Ovary (tissue), 10 donors: ENCODE measurements around the gene RWDD4. TPM values are rescaled to one million over a fixed set of nuclear protein-coding genes. Genes with fewer than 3 reads are reported as not detected.

ENCODE experiments used
- DNase-seq, 5 donors: peaks; one replicate each; pipeline ENCODE4 v3.0.0-alpha.2; 2019 to 2020
- H3K27ac ChIP-seq, 2 donors: fragments of 200-600 bp; one replicate each; pipeline versions ENCODE4 v1.5.1 to v1.8.0; 2019 to 2022
- H3K27me3 ChIP-seq: fragments of 200-600 bp; one replicate; pipeline ENCODE4 v1.8.0; 2022
- H3K36me3 ChIP-seq: fragments of 200-600 bp; sonication (generic); one replicate; pipeline ENCODE4 v1.5.1; 2019
- H3K4me1 ChIP-seq: one replicate; pipeline ENCODE4 v1.8.1; 2013; ENCODE audit warnings: mild to moderate bottlenecking, moderate library complexity; ENCODE audit not compliant: insufficient read depth
- H3K4me3 ChIP-seq: fragments of 200-600 bp; sonication (generic); one replicate; pipeline ENCODE4 v1.5.1; 2017
- H3K9me3 ChIP-seq, 2 donors: fragments of 200-600 bp in 1 of 2; sonication (generic) in 1 of 2; one replicate each; pipeline versions ENCODE4 v1.5.1 to v1.8.1; 2013 to 2019; ENCODE audit warnings: mild to moderate bottlenecking in 1 of 2, moderate library complexity in 1 of 2
- EP300 ChIP-seq: sonication (generic); formaldehyde crosslinking; IDR thresholded peaks from one replicate; pipeline ENCODE4 v1.6.1; 2017; ENCODE audit warnings: antibody characterized with exemption
- POLR2A ChIP-seq: fragments of 450-650 bp; IDR thresholded peaks from one replicate; pipeline ENCODE4 v1.6.1; 2017; ENCODE audit warnings: antibody characterized with exemption, mild to moderate bottlenecking, moderate library complexity
- WGBS, 3 donors: extraction: QIAGEN DNeasy Blood & Tissue Kit in 1 of 3; methylation state at CpG; one replicate each; pipeline versions ENCODE4 v1.1.5 to v1.1.7; 2013 to 2017; 5-methylcytosine and 5-hydroxymethylcytosine counted together
- intact Hi-C, 4 donors: fragments of 100-400 bp; cut with DNase I; formaldehyde crosslinking; loops; one replicate each; pipeline versions ENCODE4 v1.11.0 to v1.15.1; 2022 to 2023
- long read RNA-seq, 3 donors: library from polyadenylated mRNA in 2 of 3; unstranded in 2 of 3; transcript quantifications; one replicate each; pipeline ENCODE4 v2.0.0 and lab custom pipeline, GENCODE V29; 2021 to 2026
- polyA plus RNA-seq, 2 donors: library from polyadenylated mRNA; stranded (reverse); fragments of 200-250 nt in 1 of 2; fragments of 350-450 nt in 1 of 2; fragmentation: Illumina TruSeq in 1 of 2; extraction: RNeasy Lipid Tissue Mini Kit (QIAGEN cat#74804) in 1 of 2; gene quantifications; one replicate each; pipeline ENCODE4 v1.2.3, GENCODE V29; 2013 to 2014
- total RNA-seq, 7 donors: library from RNA; depleted of rRNA in 2 of 7; stranded (reverse); fragments of >200 nt in 2 of 7; fragmentation: NEBNext Ultra II Directional in 3 of 7; extraction: Animal tissue kit (Norgen Biotek cat#: 25700) in 3 of 7; gene quantifications; one replicate each; pipeline versions ENCODE4 v1.1.0 to v1.2.4, GENCODE V29; 2016 to 2023
- TF ChIP-seq, protein P1 (sequence below), 3 donors: fragments of 450-650 bp in 2 of 3; fragments of 200-600 bp in 1 of 3; IDR thresholded peaks; one replicate each; pipeline versions ENCODE4 v1.5.1 to v1.8.0; 2016 to 2022; ENCODE audit warnings: antibody characterized with exemption in 3 of 3, mild to moderate bottlenecking in 1 of 3
- donor health status: DM: no; HTN: no; CAD: no; lungs with moderate emphysema.
- donor health status: DM: no; HTN: no; CAD: no.
- donor health status: Bipolar disorder and iron deficiency.
- donor health status: DM: yes; HTN: yes; CAD: no.
- donor health status: DM: no; HTN: no; CAD: no.
- donor health status: DM: yes; HTN: yes; CAD: no.

Gene RWDD4
- 10 to 100 TPM; 29.0 to 63.5 (median 37.8) TPM for total RNA-seq
- polyA plus RNA-seq = 10 to 100 TPM; 30.5 to 40.3 TPM
- long read RNA-seq, donor 1, transcript RWDD4-202 (7 exons, 2,590 nt) = major isoform, 65 of 107 reads
- long read RNA-seq, donor 1, partial matches to known transcripts = 12 of 107 reads
- long read RNA-seq, donor 1, other reads (novel, unspliced or antisense) = 30 of 107 reads
- long read RNA-seq, donor 2, transcript RWDD4-202 (7 exons, 2,590 nt) = major isoform, 17 of 17 reads
- long read RNA-seq, donor 2, partial matches to known transcripts = 0 of 17 reads
- long read RNA-seq, donor 2, other reads (novel, unspliced or antisense) = 0 of 17 reads
- long read RNA-seq, donor 3, transcript RWDD4-202 (7 exons, 2,590 nt) = major isoform, 68 of 107 reads
- long read RNA-seq, donor 3, partial matches to known transcripts = 1 of 107 reads
- long read RNA-seq, donor 3, other reads (novel, unspliced or antisense) = 38 of 107 reads

DNA sequence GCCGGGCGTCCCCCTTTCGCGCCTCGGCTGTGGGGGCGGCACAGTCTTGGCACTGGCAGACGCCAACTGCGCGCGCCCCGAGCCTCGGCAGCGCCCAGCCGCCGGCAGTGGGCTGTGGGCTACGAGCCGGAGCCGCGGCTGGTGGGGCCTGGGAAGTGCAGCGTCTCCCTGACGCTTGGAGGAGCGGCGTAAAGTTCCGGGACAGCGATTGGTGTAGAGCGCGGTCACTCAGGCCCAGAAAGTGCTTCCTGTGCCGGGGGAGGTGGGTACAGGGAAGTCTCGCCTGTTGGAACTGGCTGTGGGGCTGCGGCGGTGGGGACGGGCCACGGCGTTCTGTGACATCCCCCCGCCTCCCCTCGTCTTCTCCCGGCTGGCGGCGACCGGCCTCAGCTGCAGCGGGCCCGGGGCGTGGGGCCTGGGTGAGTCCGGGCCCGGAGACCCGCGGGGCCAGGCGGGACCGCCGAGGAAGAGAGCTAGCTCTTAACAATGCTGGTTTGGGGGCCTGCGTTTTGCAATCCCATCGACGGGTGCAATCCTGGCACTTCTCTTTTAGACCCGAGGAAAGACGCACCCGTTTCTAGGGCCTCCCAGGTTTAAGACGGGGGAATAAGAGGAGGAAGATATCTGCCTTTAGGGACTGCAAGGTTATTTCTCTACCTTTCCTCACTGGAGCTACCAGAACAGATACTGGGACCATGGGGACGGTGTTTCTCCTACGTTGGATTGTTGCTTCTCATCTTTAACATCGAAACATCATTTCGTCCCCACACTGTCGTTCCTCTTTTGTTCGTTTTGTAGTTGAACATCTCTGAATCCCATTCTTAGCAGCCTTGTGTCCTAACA, at the start of gene RWDD4, which contains the start of gene TRAPPC11:
TSS of gene RWDD4 (minus strand) at position 157 of the 843 bp plus-strand sequence. CDS start 233 bp downstream, outside the sequence.
TSS of gene TRAPPC11 (plus strand) at position 265 of the 843 bp plus-strand sequence. CDS start 4,575 bp downstream, outside the sequence.
- 0 to 1% (median 1%) methylated on average over 57 to 63 of the region's 63 CpGs for WGBS, 3 donors
- intact Hi-C loops = loop anchor here in 2 of 4 donors (2.0 to 5.0 kb wide), 2 partner anchors 142 to 154 kb away; partner anchors contain the start of gene ING2 (in 1 of the 2)
- peaks cover 3% of the 10 kb centered on the region for H3K4me1 ChIP-seq
- peak within 1 kb of the TSS; percentile 73 to 90 for H3K27ac ChIP-seq
- H3K9me3 ChIP-seq = no peaks in the 10 kb centered on the region
- peak; percentile 98 to 99 (median 98) for DNase-seq
- no peaks in the 10 kb centered on the region for H3K27me3 ChIP-seq
- no peaks in the 10 kb centered on the region for H3K36me3 ChIP-seq
- TF ChIP-seq POLR2A (peak; percentile 94), EP300 (no peak)
- TF ChIP-seq, protein P1, sequence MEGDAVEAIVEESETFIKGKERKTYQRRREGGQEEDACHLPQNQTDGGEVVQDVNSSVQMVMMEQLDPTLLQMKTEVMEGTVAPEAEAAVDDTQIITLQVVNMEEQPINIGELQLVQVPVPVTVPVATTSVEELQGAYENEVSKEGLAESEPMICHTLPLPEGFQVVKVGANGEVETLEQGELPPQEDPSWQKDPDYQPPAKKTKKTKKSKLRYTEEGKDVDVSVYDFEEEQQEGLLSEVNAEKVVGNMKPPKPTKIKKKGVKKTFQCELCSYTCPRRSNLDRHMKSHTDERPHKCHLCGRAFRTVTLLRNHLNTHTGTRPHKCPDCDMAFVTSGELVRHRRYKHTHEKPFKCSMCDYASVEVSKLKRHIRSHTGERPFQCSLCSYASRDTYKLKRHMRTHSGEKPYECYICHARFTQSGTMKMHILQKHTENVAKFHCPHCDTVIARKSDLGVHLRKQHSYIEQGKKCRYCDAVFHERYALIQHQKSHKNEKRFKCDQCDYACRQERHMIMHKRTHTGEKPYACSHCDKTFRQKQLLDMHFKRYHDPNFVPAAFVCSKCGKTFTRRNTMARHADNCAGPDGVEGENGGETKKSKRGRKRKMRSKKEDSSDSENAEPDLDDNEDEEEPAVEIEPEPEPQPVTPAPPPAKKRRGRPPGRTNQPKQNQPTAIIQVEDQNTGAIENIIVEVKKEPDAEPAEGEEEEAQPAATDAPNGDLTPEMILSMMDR (IDR thresholded peaks at IDR 0.05) = peak in 2 of 3 donors; percentile 80 to 82
- H3K4me3 ChIP-seq = peak within 1 kb of the TSS; percentile 92

DNA sequence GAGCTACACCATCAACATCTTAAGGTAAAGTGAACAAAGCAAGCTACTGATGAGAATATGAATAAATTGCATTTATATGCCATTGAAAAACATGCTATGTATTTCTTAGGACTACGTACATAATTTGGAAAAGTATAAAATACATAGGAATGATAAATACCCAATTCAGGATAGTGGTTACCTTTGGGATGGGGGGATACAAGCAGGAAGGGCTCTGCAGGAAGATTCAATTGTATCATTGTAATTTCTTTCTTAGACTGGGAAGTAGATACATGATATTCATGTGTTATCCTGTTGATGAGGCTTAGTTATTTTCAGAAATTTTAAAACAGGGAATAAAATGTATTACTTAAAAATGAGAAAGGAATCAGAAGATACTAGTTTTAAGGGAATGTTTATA, 43.5 kb upstream of the RWDD4 start:
- WGBS, 3 donors = 46 to 97% (median 69%) methylated on average over 1 of the region's 1 CpG
- Histone ChIP-seq H3K4me1 (no peaks in the 10 kb centered on the region), H3K27ac (no peak overlapping the region), H3K36me3 (no peaks in the 10 kb centered on the region), H3K27me3 (no peaks in the 10 kb centered on the region), H3K4me3 (no peak overlapping the region), H3K9me3 (peaks cover 0 to 4% of the 10 kb centered on the region in 2 donors)
- intact Hi-C loops = no loop called here
- DNase-seq = no peak
- TF ChIP-seq, protein P1 (IDR thresholded peaks at IDR 0.05) = no peak
- no peak for TF ChIP-seq EP300
- TF ChIP-seq POLR2A = no peak

DNA sequence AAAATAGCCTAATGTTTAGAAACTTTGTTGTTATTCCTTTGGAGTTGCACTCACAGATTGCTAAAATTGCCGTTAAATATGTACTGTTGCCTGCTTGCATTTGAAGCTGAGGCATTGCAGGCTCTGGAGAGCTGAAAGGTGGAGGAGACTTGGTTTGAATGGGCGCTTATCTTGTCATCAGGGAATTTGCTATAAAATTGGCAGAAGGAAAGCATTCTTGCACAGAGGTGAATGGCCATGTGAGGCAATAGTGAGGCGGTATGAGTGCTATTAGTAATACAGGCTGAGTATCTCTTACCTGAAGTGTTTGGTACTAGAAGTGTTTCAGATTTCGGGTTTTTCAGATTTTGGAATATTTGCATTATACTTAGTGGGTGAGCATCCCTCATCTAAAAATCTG, 41.4 kb upstream of the RWDD4 start:
- TF ChIP-seq EP300 = no peak
- TF ChIP-seq, protein P1 (IDR thresholded peaks at IDR 0.05) = no peak
- TF ChIP-seq POLR2A = no peak
- no peaks in the 10 kb centered on the region for H3K27me3 ChIP-seq
- no peak for DNase-seq
- peaks cover 0 to 4% of the 10 kb centered on the region in 2 donors for H3K9me3 ChIP-seq
- H3K36me3 ChIP-seq = no peaks in the 10 kb centered on the region
- no peak overlapping the region for H3K4me3 ChIP-seq
- 95 to 99% (median 98%) methylated on average over 4 of the region's 4 CpGs for WGBS, 3 donors
- no peaks in the 10 kb centered on the region for H3K4me1 ChIP-seq
- intact Hi-C loops = no loop called here
- H3K27ac ChIP-seq = no peak overlapping the region

DNA sequence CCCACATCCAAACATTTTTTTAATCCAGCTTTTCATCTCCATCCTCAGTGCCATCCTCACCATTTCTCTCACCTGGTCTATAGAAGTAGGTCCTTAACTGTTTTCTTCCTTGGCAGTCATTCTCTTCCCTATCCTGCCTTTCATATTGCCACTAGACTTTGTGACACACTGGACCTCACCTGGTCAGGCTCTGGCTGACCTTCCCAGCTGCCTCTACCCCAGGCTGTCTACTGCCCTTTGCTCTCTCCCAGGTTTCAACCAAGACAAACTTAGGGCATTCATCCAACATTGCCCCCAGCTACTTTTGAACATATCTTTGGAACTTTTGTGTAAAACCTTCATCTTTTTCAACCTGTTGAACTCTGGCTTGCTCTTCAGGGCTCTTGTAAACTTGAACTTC, 39.9 kb upstream of the RWDD4 start:
- Histone ChIP-seq H3K27me3 (no peaks in the 10 kb centered on the region), H3K4me1 (no peaks in the 10 kb centered on the region), H3K9me3 (peaks cover 0 to 4% of the 10 kb centered on the region in 2 donors), H3K36me3 (no peaks in the 10 kb centered on the region), H3K4me3 (no peak overlapping the region), H3K27ac (no peak overlapping the region)
- intact Hi-C loops = no loop called here
- no peak for DNase-seq
- TF ChIP-seq POLR2A = no peak
- TF ChIP-seq EP300 = no peak
- TF ChIP-seq, protein P1 (IDR thresholded peaks at IDR 0.05) = no peak
